Testis (tissue), 3 donors: ENCODE results near the gene RNASE12. TPM values are rescaled to one million over a fixed set of nuclear protein-coding genes. Genes with fewer than 3 reads are reported as not detected.
"Not testable (repeated sequence)": the region's sequence is repeated elsewhere in the genome, so short reads cannot be mapped to it uniquely, and the experiment has no call there.

ENCODE experiments used
- DNase-seq: peaks from one replicate; pipeline ENCODE4 v3.0.0-alpha.2; 2019
- H3K27ac ChIP-seq, 2 donors: fragments of 200-600 bp; sonication (generic); one replicate each; pipeline ENCODE4 v1.5.1; 2019
- H3K27me3 ChIP-seq: fragments of 200-600 bp; sonication (generic); one replicate; pipeline ENCODE4 v1.5.1; 2019
- H3K36me3 ChIP-seq: fragments of 200-600 bp; sonication (generic); one replicate; pipeline ENCODE4 v1.5.1; 2017; ENCODE audit warnings: low read depth; ENCODE audit errors: missing control alignments
- H3K4me1 ChIP-seq: fragments of 200-600 bp; sonication (generic); one replicate; pipeline ENCODE4 v1.5.1; 2019
- H3K4me3 ChIP-seq, 2 donors: fragments of 200-600 bp; sonication (generic); one replicate each; pipeline ENCODE4 v1.5.1; 2017 to 2019
- H3K9me3 ChIP-seq: fragments of 200-600 bp; sonication (generic); one replicate; pipeline ENCODE4 v1.5.1; 2017
- CTCF ChIP-seq, 3 experiments: fragments of 450-650 bp in 2 of 3; fragments of 200-600 bp in 1 of 3; sonication (generic) in 1 of 3; IDR thresholded peaks; one replicate each; pipeline ENCODE4 v1.5.1; 2016 to 2019; ENCODE audit warnings: antibody characterized with exemption in 3 of 3, mild to moderate bottlenecking in 2 of 3, moderate library complexity in 1 of 3
- POLR2A ChIP-seq: fragments of 450-650 bp; IDR thresholded peaks from one replicate; pipeline ENCODE4 v1.6.1; 2017; ENCODE audit warnings: antibody characterized with exemption, mild to moderate bottlenecking, moderate library complexity
- WGBS, 2 donors: methylation state at CpG; one replicate each; pipeline ENCODE4 v1.1.5; 2018; 5-methylcytosine and 5-hydroxymethylcytosine counted together
- intact Hi-C: fragments of 100-400 bp; cut with DNase I; formaldehyde crosslinking; loops from one replicate; pipeline ENCODE4 v1.15.1; 2023; ENCODE audit warnings: low total_unique reads
- polyA plus RNA-seq: library from polyadenylated mRNA; stranded (reverse); fragments of 350-450 nt; fragmentation: Illumina TruSeq; extraction: RNeasy Lipid Tissue Mini Kit (QIAGEN cat#74804); gene quantifications from one replicate; pipeline ENCODE4 v1.2.3, GENCODE V29; 2014; ENCODE audit warnings: low read depth, low replicate concordance; ENCODE audit not compliant: insufficient read depth
- total RNA-seq, 2 donors: library from RNA; depleted of rRNA; stranded (reverse); fragments of >200 nt; gene quantifications; one replicate each; pipeline ENCODE4 v1.2.3, GENCODE V29; 2016

Gene RNASE12
- total and polyA plus RNA-seq, 3 donors from 2014 or later: 1.3 TPM; not detected in 2

GRCh38 chr14:20620798-20621478 is 29.8 kb upstream of the RNASE12 start:
- no peak overlapping the region for H3K4me3 ChIP-seq
- H3K36me3 ChIP-seq: no peaks in the 10 kb centered on the region
- no peak overlapping the region for H3K27ac ChIP-seq
- no peak for TF ChIP-seq POLR2A
- TF ChIP-seq CTCF (IDR thresholded peaks at IDR 0.05): no peak
- H3K9me3 ChIP-seq: no peaks in the 10 kb centered on the region
- H3K4me1 ChIP-seq: no peaks in the 10 kb centered on the region
- intact Hi-C loops: no loop called here
- DNase-seq: no peak
- WGBS, 2 donors: 68 to 74% methylated on average over 2 of the region's 2 CpGs
- H3K27me3 ChIP-seq: no peaks in the 10 kb centered on the region

- H3K4me1 ChIP-seq, H3K27ac ChIP-seq, H3K27me3 ChIP-seq, H3K36me3 ChIP-seq, DNase-seq, H3K4me3 ChIP-seq, H3K9me3 ChIP-seq, intact Hi-C loops: not testable (repeated sequence)
- 88 to 92% methylated on average over 6 of the region's 6 CpGs for WGBS, 2 donors
Observed at GRCh38 chr14:20619688-20620087, 28.5 kb upstream of the RNASE12 start.

GRCh38 chr14:20618271-20618749 is 27.1 kb upstream of the RNASE12 start:
- DNase-seq: no peak
- Histone ChIP-seq H3K4me3 (no peak overlapping the region), H3K27me3 (no peaks in the 10 kb centered on the region), H3K9me3 (no peaks in the 10 kb centered on the region), H3K4me1 (peaks cover 6% of the 10 kb centered on the region), H3K36me3 (no peaks in the 10 kb centered on the region), H3K27ac (no peak overlapping the region)
- intact Hi-C loops: no loop called here
- 69 to 86% methylated on average over 4 of the region's 4 CpGs for WGBS, 2 donors
- TF ChIP-seq POLR2A (no peak), CTCF (IDR thresholded peaks at IDR 0.05) (no peak)

GRCh38 chr14:20617138-20618003 is 26.2 kb upstream of the RNASE12 start:
- H3K36me3 ChIP-seq: no peaks in the 10 kb centered on the region
- no peak overlapping the region for H3K4me3 ChIP-seq
- H3K4me1 ChIP-seq: peaks cover 6% of the 10 kb centered on the region
- no peaks in the 10 kb centered on the region for H3K27me3 ChIP-seq
- TF ChIP-seq CTCF (IDR thresholded peaks at IDR 0.05) (no peak), POLR2A (no peak)
- WGBS, 2 donors: 86 to 89% methylated on average over 12 of the region's 12 CpGs
- DNase-seq: no peak
- no peak overlapping the region for H3K27ac ChIP-seq
- intact Hi-C loops: no loop called here
- H3K9me3 ChIP-seq: no peaks in the 10 kb centered on the region

- H3K4me3 ChIP-seq: no peak overlapping the region
- no peak overlapping the region for H3K27ac ChIP-seq
- TF ChIP-seq CTCF (IDR thresholded peaks at IDR 0.05): no peak
- no peak for TF ChIP-seq POLR2A
- 58 to 76% methylated on average over 5 of the region's 5 CpGs for WGBS, 2 donors
- H3K36me3 ChIP-seq: no peaks in the 10 kb centered on the region
- peaks cover 6% of the 10 kb centered on the region for H3K4me1 ChIP-seq
- DNase-seq: no peak
- H3K9me3 ChIP-seq: no peaks in the 10 kb centered on the region
- intact Hi-C loops: no loop called here
- H3K27me3 ChIP-seq: no peaks in the 10 kb centered on the region
Observed at GRCh38 chr14:20615996-20616395, 24.8 kb upstream of the RNASE12 start.
